Coronary artery (tissue), 2 donors: ENCODE data around the gene RPLP1.

Source experiments
- DNase-seq: peaks from one replicate; pipeline ENCODE4 v3.0.0-alpha.2; 2017; ENCODE audit warnings: low spot score
- H3K27ac ChIP-seq, 2 donors: fragments of 200-600 bp; sonication (generic); one replicate each; pipeline ENCODE4 v1.5.1; 2016 to 2019
- H3K4me3 ChIP-seq: fragments of 200-600 bp; sonication (generic); 2 replicates; pipeline ENCODE4 v1.5.1; 2016; ENCODE audit warnings: mild to moderate bottlenecking, moderate library complexity
- CTCF ChIP-seq: fragments of 200-600 bp; sonication (generic); IDR thresholded peaks from one replicate; pipeline ENCODE4 v1.5.1; 2019; ENCODE audit warnings: antibody characterized with exemption

Gene RPLP1

GRCh38 chr15:69422336-69422895 is 30.2 kb upstream of the RPLP1 start:
- DNase-seq: no peak
- Histone ChIP-seq H3K4me3 (no peak overlapping the region), H3K27ac (peak overlapping the region in 1 of 2 donors; percentile 12)
- TF ChIP-seq CTCF: no peak

- no peak for DNase-seq
- Histone ChIP-seq H3K27ac (no peak overlapping the region), H3K4me3 (no peak overlapping the region)
- no peak for TF ChIP-seq CTCF
These were observed 28.6 kb upstream of the RPLP1 start for GRCh38 chr15:69424001-69424400.

- TF ChIP-seq CTCF: no peak
- H3K4me3 ChIP-seq: no peak overlapping the region
- H3K27ac ChIP-seq: no peak overlapping the region
- no peak for DNase-seq
These were observed 27.7 kb upstream of the RPLP1 start for GRCh38 chr15:69424748-69425413.

- no peak for DNase-seq
- TF ChIP-seq CTCF: no peak
- Histone ChIP-seq H3K27ac (no peak overlapping the region), H3K4me3 (no peak overlapping the region)
These were observed 18.8 kb upstream of the RPLP1 start for GRCh38 chr15:69433831-69434230.

- TF ChIP-seq CTCF: no peak
- no peak overlapping the region for H3K27ac ChIP-seq
These were observed 18.4 kb upstream of the RPLP1 start for GRCh38 chr15:69434238-69434637.

GRCh38 chr15:69434679-69435078 is 17.9 kb upstream of the RPLP1 start:
- no peak for TF ChIP-seq CTCF
- Histone ChIP-seq H3K4me3 (no peak overlapping the region), H3K27ac (no peak overlapping the region)
- DNase-seq: no peak

More at GRCh38 chr15:69434238-69434637, 18.4 kb upstream of the RPLP1 start:
- DNase-seq: no peak
- no peak overlapping the region for H3K4me3 ChIP-seq

- Histone ChIP-seq H3K4me3 (no peak overlapping the region), H3K27ac (no peak overlapping the region)
- TF ChIP-seq CTCF: no peak
- no peak for DNase-seq
These were observed 16.6 kb upstream of the RPLP1 start for GRCh38 chr15:69435985-69436384.
